Thoracic aorta (tissue), 2 donors: Measurements from ENCODE around the gene UBE4A. TPM values are rescaled to one million over a fixed set of nuclear protein-coding genes. Genes with fewer than 3 reads are reported as not detected.

Experiments
- ATAC-seq: fragments of 150-250 bp; one replicate; pipeline ENCODE4 v1.8.0; 2017; ENCODE audit warnings: low read depth; ENCODE audit not compliant: insufficient number of reproducible peaks, low FRiP score
- DNase-seq: peaks from one replicate; pipeline ENCODE4 v3.0.0-alpha.2; 2020; ENCODE audit warnings: low spot score
- H3K27ac ChIP-seq, 2 donors: fragments of 200-600 bp; sonication (generic); 1 replicate in 1 of 2; 2 replicates in 1 of 2; pipeline ENCODE4 v1.5.1; 2016; ENCODE audit warnings: mild to moderate bottlenecking in 2 of 2, moderate library complexity in 2 of 2
- H3K27me3 ChIP-seq: fragments of 200-600 bp; sonication (generic); replicated peaks from 2 replicates; pipeline ENCODE4 v1.6.0; 2016; ENCODE audit warnings: mild to moderate bottlenecking; ENCODE audit not compliant: insufficient read depth
- H3K36me3 ChIP-seq: fragments of 200-600 bp; sonication (generic); one replicate; pipeline ENCODE4 v1.5.1; 2016
- H3K4me1 ChIP-seq, 2 donors: fragments of 200-600 bp; sonication (generic); 1 replicate in 1 of 2; 2 replicates in 1 of 2; pipeline versions ENCODE4 v1.5.1 to v1.6.0; 2016; ENCODE audit warnings: low read depth in 2 of 2, mild to moderate bottlenecking in 1 of 2; ENCODE audit not compliant: control insufficient read depth in 1 of 2
- H3K4me3 ChIP-seq: fragments of 200-600 bp; sonication (generic); 2 replicates; pipeline ENCODE4 v1.5.1; 2016; ENCODE audit warnings: mild to moderate bottlenecking
- H3K9me3 ChIP-seq: fragments of 200-600 bp; sonication (generic); 2 replicates; pipeline ENCODE4 v1.5.1; 2016
- CTCF ChIP-seq: fragments of 200-600 bp; sonication (generic); IDR thresholded peaks from one replicate; pipeline ENCODE4 v1.5.1; 2019; ENCODE audit warnings: antibody characterized with exemption
- total RNA-seq, 2 donors: library from RNA; depleted of rRNA; stranded (reverse); fragments of >200 nt; gene quantifications; one replicate each; pipeline versions ENCODE4 v1.1.0 to v1.2.3, GENCODE V29; 2016

UBE4A gene
- total RNA-seq, 2 donors from 2014 or later = 37.1 to 49.0 TPM

GRCh38 chr11:118442908-118443589, 83.6 kb downstream of the UBE4A start:
- Histone ChIP-seq H3K27ac (no peak overlapping the region), H3K4me3 (no peak overlapping the region), H3K4me1 (peaks cover 31 to 64% of the 10 kb centered on the region in 2 donors), H3K36me3 (no peaks in the 10 kb centered on the region), H3K9me3 (no peaks in the 10 kb centered on the region), H3K27me3 (no peaks in the 10 kb centered on the region)
- no peak for ATAC-seq
- no peak for TF ChIP-seq CTCF
- no peak for DNase-seq

GRCh38 chr11:118443590-118444218, 84.3 kb downstream of the UBE4A start:
- Histone ChIP-seq H3K9me3 (no peaks in the 10 kb centered on the region), H3K27ac (no peak overlapping the region), H3K4me1 (peaks cover 35 to 70% of the 10 kb centered on the region in 2 donors), H3K27me3 (no peaks in the 10 kb centered on the region), H3K4me3 (no peak overlapping the region), H3K36me3 (no peaks in the 10 kb centered on the region)
- DNase-seq (no peak), ATAC-seq (no peak)
- TF ChIP-seq CTCF = no peak

GRCh38 chr11:118447423-118447822, 88.0 kb downstream of the UBE4A start:
- DNase-seq (no peak), ATAC-seq (no peak)
- H3K27ac ChIP-seq = no peak overlapping the region
- H3K36me3 ChIP-seq = no peaks in the 10 kb centered on the region
- H3K9me3 ChIP-seq = no peaks in the 10 kb centered on the region
- H3K4me3 ChIP-seq = no peak overlapping the region
- TF ChIP-seq CTCF = no peak
- no peaks in the 10 kb centered on the region for H3K27me3 ChIP-seq
- peaks cover 6 to 42% of the 10 kb centered on the region in 2 donors for H3K4me1 ChIP-seq

- TF ChIP-seq CTCF = no peak
These were observed 88.9 kb downstream of the UBE4A start for GRCh38 chr11:118448294-118448693.

More at GRCh38 chr11:118448294-118448693, 88.9 kb downstream of the UBE4A start:
- H3K4me3 ChIP-seq = no peak overlapping the region
- no peaks in the 10 kb centered on the region for H3K36me3 ChIP-seq
- DNase-seq (no peak), ATAC-seq (no peak)
- peaks cover 6 to 34% of the 10 kb centered on the region in 2 donors for H3K4me1 ChIP-seq
- H3K9me3 ChIP-seq = no peaks in the 10 kb centered on the region
- no peaks in the 10 kb centered on the region for H3K27me3 ChIP-seq
- H3K27ac ChIP-seq = no peak overlapping the region

Other genes with a start within 250 kb of the UBE4A start
- 1 to 10 TPM; 2.0 to 2.4 TPM for gene SCN4B, start 206.8 kb upstream of the UBE4A start, total RNA-seq
- under 1 TPM in 1 of 2 donors, not detected in 1; 0.07 TPM for gene SCN2B, start 183.0 kb upstream of the UBE4A start, total RNA-seq
- 1 to 10 TPM; 3.7 to 7.6 TPM for gene JAML, start 134.6 kb upstream of the UBE4A start, total RNA-seq
- gene MPZL3, start 107.2 kb upstream of the UBE4A start, total RNA-seq = 1 to 10 TPM in 1 of 2 donors, under 1 TPM in 1; 0.41 to 3.2 TPM
- gene MPZL2, start 95.3 kb upstream of the UBE4A start, total RNA-seq = 10 to 100 TPM; 18.3 to 58.1 TPM
- 1 to 10 TPM; 1.1 to 1.3 TPM for gene CD3E, start 54.9 kb upstream of the UBE4A start, total RNA-seq
- 1 to 10 TPM; 1.6 to 5.8 TPM for gene CD3D, start 16.9 kb upstream of the UBE4A start, total RNA-seq
- gene CD3G, start 15.3 kb upstream of the UBE4A start, total RNA-seq = 1 to 10 TPM in 1 of 2 donors, under 1 TPM in 1; 0.27 to 1.1 TPM
- 10 to 100 TPM; 21.1 to 45.2 TPM for gene ATP5MG, start 42.0 kb downstream of the UBE4A start, total RNA-seq
- gene KMT2A, start 76.9 kb downstream of the UBE4A start, total RNA-seq = 100 to 1,000 TPM in 1 of 2 donors, 10 to 100 TPM in 1; 88.1 to 105 TPM
- gene TTC36, start 167.9 kb downstream of the UBE4A start, total RNA-seq = 1 to 10 TPM; 1.4 to 1.5 TPM
- 10 to 100 TPM; 36.3 to 50.8 TPM for gene TMEM25, start 171.6 kb downstream of the UBE4A start, total RNA-seq
- gene IFT46, start 206.3 kb downstream of the UBE4A start, total RNA-seq = 10 to 100 TPM; 27.5 to 50.8 TPM
- gene ARCN1, start 212.8 kb downstream of the UBE4A start, total RNA-seq = 100 to 1,000 TPM; 116 to 125 TPM
- gene PHLDB1, start 248.0 kb downstream of the UBE4A start, total RNA-seq = 100 to 1,000 TPM; 206 to 377 TPM